HepG2 (cell line): ENCODE results near the gene ARHGEF1. TPM values are rescaled to one million over a fixed set of nuclear protein-coding genes. Genes with fewer than 3 reads are reported as not detected.
A peak's percentile ranks its signal among the peaks of the same experiment; 100 is the strongest.

Experiments used
- ATM ChIP-seq: fragments of 450-650 bp; IDR thresholded peaks from 2 replicates; pipeline ENCODE4 v1.7.1; 2017; ENCODE audit warnings: mild to moderate bottlenecking, borderline replicate concordance
- CSRNP1 ChIP-seq: sonication (generic); formaldehyde crosslinking; IDR thresholded peaks from 2 replicates; pipeline ENCODE4 v1.8.1; 2023; ENCODE audit warnings: mild to moderate bottlenecking, missing genetic modification reagents
- E2F1 ChIP-seq: sonication (generic); formaldehyde crosslinking; IDR thresholded peaks from 2 replicates; pipeline ENCODE4 v1.5.0; 2020; ENCODE audit warnings: missing genetic modification reagents
- EP300 ChIP-seq, 3 experiments: sonication (generic) in 1 of 3; formaldehyde crosslinking in 1 of 3; IDR thresholded peaks; 2 replicates each; pipeline versions ENCODE4 v1.5.1 to v1.6.1; 2011 to 2020; ENCODE audit warnings: low read depth in 2 of 3, low read length in 2 of 3, borderline replicate concordance in 1 of 3, improper control_type of control experiment in 1 of 3, mild to moderate bottlenecking in 1 of 3, missing genetic modification reagents in 1 of 3, moderate library complexity in 1 of 3
- ERF ChIP-seq: IDR thresholded peaks from 2 replicates; pipeline ENCODE4 v1.6.1; 2018; ENCODE audit warnings: missing biosample characterization, missing genetic modification reagents
- HMGXB4 ChIP-seq, 2 experiments: sonication (generic) in 1 of 2; formaldehyde crosslinking in 1 of 2; IDR thresholded peaks; 2 replicates each; pipeline versions ENCODE4 v1.4.0 to v1.6.1; 2018 to 2020; ENCODE audit warnings: missing genetic modification reagents in 2 of 2, borderline replicate concordance in 1 of 2, low read depth in 1 of 2, mild to moderate bottlenecking in 1 of 2, missing biosample characterization in 1 of 2
- MEIS1 ChIP-seq: sonication (generic); formaldehyde crosslinking; IDR thresholded peaks from 2 replicates; pipeline ENCODE4 v1.9.0; 2021; ENCODE audit warnings: mild to moderate bottlenecking, missing genetic modification reagents, moderate library complexity, borderline replicate concordance
- PATZ1 ChIP-seq: sonication (generic); formaldehyde crosslinking; IDR thresholded peaks from 2 replicates; pipeline ENCODE4 v1.4.0; 2020; ENCODE audit warnings: missing genetic modification reagents
- RAD21 ChIP-seq: fragments of 450-650 bp; formaldehyde crosslinking; IDR thresholded peaks from 2 replicates; pipeline ENCODE4 v1.5.0; 2020; ENCODE audit warnings: mild to moderate bottlenecking
- ZBED4 ChIP-seq: sonication (generic); formaldehyde crosslinking; IDR thresholded peaks from 2 replicates; pipeline ENCODE4 v1.4.0; 2020; ENCODE audit warnings: missing genetic modification reagents, borderline replicate concordance
- ZBTB7B ChIP-seq: sonication (generic); formaldehyde crosslinking; IDR thresholded peaks from 2 replicates; pipeline ENCODE4 v1.4.0; 2020; ENCODE audit warnings: missing genetic modification reagents
- polyA plus RNA-seq, 8 experiments: library from polyadenylated mRNA; depleted of rRNA in 3 of 8; stranded (reverse) in 7 of 8; unstranded in 1 of 8; fragments of >200 nt; fragmentation: Illumina TruSeq in 4 of 8; extraction: Trizol in 4 of 8; gene quantifications; 2 replicates each; pipeline versions ENCODE4 v1.2.1 to v1.2.3, GENCODE V29; 2011 to 2016; ENCODE audit warnings: low read depth in 4 of 8, missing spikeins in 1 of 8, mixed read lengths in 1 of 8; ENCODE audit not compliant: insufficient read depth in 1 of 8
- total RNA-seq, 5 experiments: library from RNA; depleted of rRNA; stranded (reverse); fragments of >200 nt; fragmentation: Illumina TruSeq; extraction: Trizol; gene quantifications; 2 replicates each; pipeline ENCODE4 v1.2.3, GENCODE V29; 2016; ENCODE audit warnings: low read depth in 1 of 5

ARHGEF1 gene
- total and polyA plus RNA-seq, 2 of the 13 experiments (the other 11 are each of a cell fraction or from before 2014, with no cell fraction given) = 33.7 to 34.7 TPM

- peak; percentile 75; the same call in 1 of the 2 replicates for TF ChIP-seq ZBED4 (CRISPR knock-in tag)
- peak; percentile 55; the same call in 1 of the 2 replicates for TF ChIP-seq ZBTB7B (CRISPR knock-in tag)
- peak; percentile 97 for TF ChIP-seq PATZ1 (CRISPR knock-in tag)
- TF ChIP-seq E2F1 (CRISPR knock-in tag) = no peak
- peak; percentile 36 to 88; a peak in 3 of 4 replicates for TF ChIP-seq EP300 (IDR thresholded peaks at IDR 0.05; ENCODE audit: low read depth in 2 of 2, low read length in 2 of 2)
- peak; percentile 89 for TF ChIP-seq EP300 (CRISPR knock-in tag; IDR thresholded peaks at IDR 0.05; ENCODE audit: borderline replicate concordance)
- peak; percentile 34 to 67; a peak in 2 of 4 replicates for TF ChIP-seq HMGXB4 (CRISPR knock-in tag; IDR thresholded peaks at IDR 0.05; ENCODE audit: borderline replicate concordance in 1 of 2, low read depth in 1 of 2)
- TF ChIP-seq CSRNP1 (CRISPR knock-in tag) = peak; percentile 83; the same call in 1 of the 2 replicates
- TF ChIP-seq MEIS1 = no peak
- no peak for TF ChIP-seq ATM
- peak; percentile 82 for TF ChIP-seq RAD21
- peak; percentile 84 for TF ChIP-seq ERF (CRISPR knock-in tag)
Observed at GRCh38 chr19:41887711-41888382, 4.9 kb downstream of the ARHGEF1 start (continued).
